MV-4-11 (cell line): Measurements from ENCODE around the gene SLC1A5.
"Not testable (repeated sequence)": the region's sequence is repeated elsewhere in the genome, so short reads cannot be mapped to it uniquely, and the experiment has no call there.

ENCODE experiments used
- DNase-seq: peaks from one replicate; lab custom pipeline; 2025; lab: John Stamatoyannopoulos, UW

The SLC1A5 gene

GRCh38 chr19:46798713-46799112 is 10.3 kb upstream of the SLC1A5 start:
- DNase-seq = no peak

DNA sequence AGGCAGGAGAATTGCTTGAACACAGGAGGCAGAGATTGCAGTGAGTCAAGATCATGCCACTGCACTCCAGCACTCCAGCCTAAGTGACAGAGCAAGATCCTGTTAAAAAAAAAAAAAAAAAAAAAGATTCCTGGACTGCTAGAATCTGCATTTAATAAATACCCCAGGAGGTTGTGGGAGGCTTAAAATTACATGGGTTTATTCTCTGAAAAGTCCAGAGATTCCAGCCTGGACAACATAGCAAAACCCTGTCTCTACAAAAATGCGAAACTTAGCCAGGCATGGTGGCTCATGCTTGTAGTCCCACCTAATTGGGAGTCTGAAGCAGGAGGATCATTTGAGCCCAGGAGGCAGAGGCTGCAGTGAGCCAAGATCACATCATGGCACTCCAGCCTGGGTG is 9.5 kb upstream of the SLC1A5 start:
- no peak for DNase-seq

DNA sequence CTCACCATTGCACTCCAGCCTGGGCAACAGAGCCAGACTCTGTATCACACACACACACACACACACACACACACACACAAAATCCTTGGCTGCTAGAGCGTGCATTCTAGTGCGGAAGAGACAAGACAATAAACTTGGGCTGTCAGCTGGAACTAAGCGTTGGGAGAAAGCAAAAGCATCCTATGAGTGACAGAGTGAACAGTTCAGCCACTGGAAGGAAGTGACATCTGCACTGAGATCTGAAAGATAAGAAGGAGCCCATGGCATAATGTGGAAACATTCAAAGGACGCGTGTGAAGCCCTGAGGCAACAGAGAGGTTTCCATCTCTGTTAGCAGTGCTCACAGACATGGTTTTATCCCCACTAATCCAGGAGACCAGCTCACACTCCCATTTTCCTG is 3.5 kb upstream of the SLC1A5 start:
- DNase-seq = peak; percentile 47

GRCh38 chr19:46789371-46789770 is 977 bp upstream of the SLC1A5 start:
- DNase-seq = no peak

GRCh38 chr19:46788968-46789338 is 559 bp upstream of the SLC1A5 start:
- DNase-seq = no peak

DNA sequence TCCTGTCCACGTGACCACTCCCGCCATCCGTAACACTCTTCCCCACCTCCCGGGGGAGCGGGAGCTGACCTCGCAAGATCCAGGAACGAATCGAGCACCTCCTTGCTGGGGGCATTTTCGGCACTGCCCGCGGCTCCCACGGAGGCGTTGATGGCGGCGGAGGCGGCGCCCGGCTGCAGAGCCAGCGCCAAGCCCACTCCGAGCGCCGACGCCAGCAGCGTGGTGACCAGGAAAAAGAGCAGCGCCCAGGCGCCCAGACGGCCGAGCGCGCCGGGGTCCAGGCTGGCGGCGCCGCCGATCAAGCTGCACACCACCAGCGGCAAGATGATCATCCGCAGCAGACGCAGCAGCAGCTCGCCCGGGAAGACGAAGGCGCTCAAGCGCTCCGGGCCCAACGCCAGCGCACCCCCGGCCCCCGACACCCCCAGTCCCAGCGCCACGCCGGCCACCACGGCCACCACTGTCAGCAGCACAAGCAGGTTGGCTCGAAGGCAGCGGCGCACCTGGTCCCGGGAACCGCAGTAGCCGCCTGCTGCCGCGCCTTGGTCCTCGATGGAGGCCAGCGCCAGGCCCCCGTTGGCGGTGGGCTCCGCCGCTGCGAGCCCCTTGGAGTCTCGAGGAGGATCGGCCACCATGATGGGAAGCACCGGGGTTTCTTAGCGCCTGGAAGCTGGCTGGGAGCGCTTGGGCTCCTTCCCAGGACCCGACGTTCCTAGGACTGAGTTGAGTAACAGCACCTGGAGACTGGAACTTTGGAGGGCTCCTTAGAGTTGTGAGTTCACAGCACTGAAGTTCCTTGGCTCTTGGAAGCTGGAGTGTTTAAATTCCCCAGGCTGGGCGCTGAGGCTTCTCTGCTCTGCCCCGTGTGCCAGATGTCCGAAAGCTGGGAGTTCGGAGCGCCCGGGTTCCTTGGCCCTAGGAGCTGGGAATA is 798 bp downstream of the SLC1A5 start:
- no peak for DNase-seq

DNA sequence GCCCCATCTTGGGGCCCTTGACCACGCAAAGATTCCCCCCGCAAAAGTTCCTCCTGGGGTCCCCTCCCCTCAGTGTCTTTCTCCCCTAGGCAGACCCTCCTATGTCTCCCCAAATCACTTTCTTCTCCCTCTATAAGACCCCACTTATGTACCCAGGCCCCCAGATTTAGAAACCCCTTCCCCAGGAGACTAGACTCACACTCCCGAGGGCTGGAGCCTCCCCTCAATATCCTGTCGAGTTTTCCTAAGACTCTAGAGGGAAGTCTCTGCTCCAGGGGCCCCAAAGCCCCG is 1.4 kb downstream of the SLC1A5 start:
- peak; percentile 64 for DNase-seq

DNA sequence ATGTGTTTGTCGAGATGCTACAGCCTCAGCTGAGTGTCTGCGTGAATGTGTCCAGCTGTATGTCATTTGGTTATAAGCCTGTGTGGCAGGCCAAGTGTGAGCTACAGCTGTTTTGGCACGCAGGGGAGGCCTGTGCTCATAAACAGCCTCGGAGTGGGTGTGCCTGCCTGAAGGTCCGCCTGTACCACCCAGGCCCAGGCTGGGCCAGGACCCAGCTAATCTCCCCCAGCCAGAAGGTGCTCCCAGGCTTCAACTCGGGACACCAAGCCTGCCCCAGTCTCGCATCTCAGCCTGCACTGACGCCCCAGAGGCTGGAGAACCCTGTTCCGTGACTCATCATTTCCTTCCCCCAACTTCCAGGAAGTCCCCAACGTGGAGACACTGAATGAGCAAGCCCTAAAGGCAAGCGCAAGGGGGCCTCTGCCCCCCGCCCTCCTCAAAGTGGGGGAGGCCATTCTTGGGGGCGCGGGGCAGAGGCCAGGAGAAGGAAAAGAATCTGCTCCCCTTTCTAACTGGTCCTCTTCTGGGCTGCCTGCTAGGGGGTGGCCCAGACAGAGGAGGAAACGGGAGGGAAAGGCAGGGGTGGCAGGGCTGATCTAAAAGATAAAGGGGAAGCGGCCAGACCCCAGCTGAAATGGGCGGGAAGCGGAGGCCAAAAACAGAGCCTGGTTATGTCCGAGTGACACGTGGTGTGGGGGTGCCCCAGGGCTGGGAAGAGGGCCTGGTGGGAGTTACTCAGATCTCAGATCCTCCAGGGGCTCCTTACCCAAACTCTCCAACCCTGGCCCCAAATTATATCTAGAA is 2.0 kb downstream of the SLC1A5 start:
- peak; percentile 95 for DNase-seq

DNA sequence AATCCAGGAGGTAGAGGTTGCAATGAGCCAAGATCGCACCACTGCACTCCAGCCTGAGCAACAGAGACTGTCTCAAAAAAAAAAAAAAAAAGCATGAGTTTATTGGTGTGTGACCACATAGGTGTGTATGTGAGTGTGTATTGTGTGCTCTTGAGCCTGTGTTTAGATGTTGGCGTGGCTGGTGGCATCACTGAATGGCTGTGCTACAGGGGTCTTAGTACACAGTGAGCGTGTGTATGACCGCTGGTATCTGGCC is 2.5 kb downstream of the SLC1A5 start:
- no peak for DNase-seq

DNA sequence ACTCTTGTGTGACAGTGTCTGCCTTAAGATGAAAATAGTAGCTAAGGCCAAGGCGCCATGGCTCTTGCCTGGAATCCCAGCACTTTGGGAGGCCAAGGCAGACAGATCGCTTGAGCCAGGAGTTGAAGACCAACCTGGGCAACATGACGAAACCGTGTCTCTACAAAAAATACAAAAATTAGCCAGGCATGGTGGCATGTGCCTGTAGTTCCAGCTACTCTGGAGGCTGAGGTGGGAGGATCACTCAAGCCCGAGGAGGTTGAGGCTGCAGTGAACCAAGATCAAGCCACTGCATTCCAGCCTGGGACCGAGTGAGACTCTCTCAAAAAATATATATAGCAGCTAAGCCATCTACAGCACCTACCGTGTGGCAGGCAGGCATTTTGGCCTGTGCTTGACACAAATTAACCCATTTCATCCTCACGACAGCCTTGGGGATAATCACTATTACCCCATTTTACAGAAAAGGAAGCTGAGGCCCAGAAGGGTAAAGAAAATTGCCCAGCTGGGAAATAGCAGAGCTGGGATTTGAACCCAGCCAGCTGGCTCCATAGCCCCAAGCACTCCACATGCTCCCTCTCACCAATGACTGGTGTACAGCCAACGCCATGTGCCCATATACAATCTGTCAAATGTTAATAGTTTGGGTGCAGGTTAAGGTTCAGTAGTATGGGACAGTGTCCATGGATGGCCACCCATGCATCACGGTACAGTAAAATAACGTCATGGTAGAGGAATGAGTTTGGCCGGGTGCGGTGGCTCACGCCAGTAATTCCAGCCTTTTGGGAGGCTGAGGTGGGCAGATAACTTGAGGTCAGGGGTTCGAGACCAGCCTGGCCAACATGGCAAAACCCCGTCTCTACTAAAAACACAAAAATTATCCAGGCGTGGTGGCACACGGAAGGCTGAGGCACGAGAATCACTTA is 3.1 kb downstream of the SLC1A5 start:
- DNase-seq = peak; percentile 51

DNA sequence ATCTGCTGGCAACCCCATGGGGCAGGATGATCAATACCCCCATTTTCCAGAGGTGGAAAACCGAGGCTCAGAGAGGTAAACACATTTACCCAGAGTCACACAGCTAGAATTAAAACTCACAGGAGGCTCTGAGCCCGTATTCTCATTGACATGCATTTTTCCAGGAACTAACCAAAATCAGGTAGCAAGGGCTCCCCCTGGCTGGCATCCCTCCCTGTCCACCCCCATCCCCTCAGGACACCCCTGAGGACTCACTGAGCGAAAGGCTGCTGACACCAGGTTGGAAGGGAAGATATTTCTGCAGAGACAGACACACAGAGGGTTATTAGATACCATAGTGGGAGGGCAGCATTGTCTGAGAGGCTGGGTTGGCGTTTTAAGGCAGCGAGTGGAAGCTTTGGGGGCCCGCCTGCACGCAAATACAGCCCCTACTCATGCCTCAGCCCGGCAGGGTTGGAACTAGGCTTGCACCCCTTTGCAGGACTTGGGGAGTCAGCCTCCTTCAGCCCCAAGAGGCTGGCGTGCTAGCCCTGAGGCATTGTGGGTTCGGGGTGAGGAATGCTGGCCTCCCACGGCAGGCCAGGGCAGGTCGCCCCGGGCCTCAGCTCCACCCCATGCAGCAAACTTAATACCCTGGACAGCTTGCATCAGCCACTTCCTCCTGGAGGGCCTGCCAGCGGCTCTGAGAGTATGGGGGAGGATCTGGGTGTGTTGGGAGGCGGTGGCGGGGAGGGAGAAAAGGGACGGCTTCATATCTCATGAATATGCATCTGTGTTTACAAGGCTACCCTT is 3.9 kb downstream of the SLC1A5 start:
- peak; percentile 98 for DNase-seq

DNA sequence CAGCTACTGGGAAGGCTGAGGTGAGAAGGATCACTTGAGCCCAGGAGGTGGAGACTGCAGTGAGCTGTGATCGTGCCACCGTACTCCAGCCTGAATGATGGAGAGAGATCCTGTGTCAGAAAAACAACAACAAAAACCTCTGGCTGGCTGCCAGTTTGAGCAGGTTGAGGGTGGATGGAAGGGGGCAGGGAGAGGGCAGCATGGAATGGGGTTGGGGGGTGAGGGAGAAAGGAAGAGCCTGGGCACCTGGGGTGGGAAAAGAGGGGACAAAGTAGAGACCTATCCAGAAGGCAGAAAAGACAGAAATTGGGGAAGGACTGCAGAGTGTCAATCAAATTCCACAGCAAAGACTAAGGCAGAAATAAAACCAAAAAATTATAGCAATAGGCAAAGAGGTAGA is 4.7 kb downstream of the SLC1A5 start:
- DNase-seq = no peak

DNA sequence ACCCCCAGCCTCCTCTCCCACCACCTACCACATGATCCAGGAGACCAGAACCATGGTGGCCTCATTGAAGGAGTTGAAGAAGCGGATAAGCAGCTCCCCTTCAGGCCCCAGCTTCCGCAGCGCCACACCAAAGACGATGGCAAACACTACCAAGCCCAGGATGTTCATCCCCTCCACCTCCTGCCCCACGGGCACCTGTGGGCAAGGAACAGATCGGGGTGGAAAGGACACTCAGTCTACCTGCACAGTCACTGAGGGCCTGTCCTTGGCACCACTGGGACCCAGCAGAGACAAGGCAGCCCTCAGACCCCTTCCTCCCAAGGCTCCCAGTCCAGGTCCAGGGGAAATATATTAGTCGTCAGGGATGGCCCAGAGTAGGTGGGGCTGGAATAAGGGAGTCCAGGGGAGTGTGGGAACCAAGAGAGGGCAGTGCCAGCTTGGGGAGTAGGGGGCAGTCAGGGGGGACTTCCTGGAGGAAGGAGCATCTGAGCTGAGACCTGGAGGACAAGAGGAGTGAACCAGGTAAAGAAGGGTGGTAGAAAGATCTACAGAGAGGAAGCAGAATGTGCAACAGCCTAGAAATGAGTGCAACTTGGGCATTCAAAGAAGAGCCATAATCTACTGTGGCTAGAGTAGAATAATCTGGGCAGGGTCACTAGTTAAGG is 5.9 kb downstream of the SLC1A5 start:
- no peak for DNase-seq

- DNase-seq = not testable (repeated sequence)
Measured at GRCh38 chr19:46777956-46778645, 10.3 kb downstream of the SLC1A5 start.

- DNase-seq = no peak
Measured at GRCh38 chr19:46776927-46777911, 11.2 kb downstream of the SLC1A5 start.

DNA sequence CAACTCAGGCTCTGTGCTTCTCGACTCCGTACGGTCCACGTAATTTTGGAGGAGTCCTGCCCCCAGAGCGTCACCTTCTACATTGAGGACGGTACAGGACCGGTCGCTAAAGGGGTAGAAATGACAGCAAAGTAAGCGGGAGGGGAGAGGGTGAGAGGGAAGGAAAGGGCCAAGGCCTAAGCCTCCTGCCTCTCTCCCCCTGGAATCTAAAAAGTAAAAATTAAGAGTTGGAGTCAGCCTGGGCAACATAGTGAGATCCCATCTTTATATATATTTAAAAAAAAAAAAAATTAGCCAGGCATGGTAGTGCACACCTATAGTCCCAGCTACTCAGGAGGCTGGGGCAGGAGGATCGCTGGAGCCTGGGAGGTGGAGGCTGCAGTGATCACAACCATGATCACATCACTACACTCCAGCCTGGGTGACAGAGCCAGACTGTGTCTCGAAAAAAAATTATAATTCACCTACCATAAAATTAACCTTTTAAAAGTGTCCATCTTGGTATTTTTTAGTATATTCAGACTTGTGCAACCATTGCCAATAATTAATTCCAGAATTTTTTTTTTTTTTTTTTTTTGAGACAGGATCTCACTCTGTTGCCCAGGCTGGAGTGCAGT is 12.6 kb downstream of the SLC1A5 start:
- no peak for DNase-seq

DNA sequence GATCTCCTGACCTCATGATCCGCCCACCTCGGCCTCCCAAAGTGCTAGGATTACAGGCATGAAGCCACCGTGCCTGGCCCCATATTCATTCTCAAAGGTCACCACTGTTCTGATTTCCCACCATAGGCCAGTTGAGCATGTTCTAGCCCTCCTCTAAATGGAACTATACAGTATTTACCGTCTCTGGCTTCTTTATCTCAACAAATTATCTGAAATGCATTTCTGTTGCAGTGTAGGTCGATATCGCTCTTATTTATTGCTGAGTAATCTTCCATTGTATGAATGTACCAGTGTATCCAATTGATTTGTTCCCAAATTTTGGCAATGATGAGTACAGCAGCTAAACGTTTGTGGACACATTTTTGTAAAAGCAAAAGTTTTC is 15.4 kb downstream of the SLC1A5 start:
- no peak for DNase-seq

- DNase-seq = peak; percentile 32
Measured at GRCh38 chr19:46772170-46773017, 16.0 kb downstream of the SLC1A5 start.
